Mononuclear cell (primary cell): ENCODE data around the gene COPZ2. TPM values are rescaled to one million over a fixed set of nuclear protein-coding genes. Genes with fewer than 3 reads are reported as not detected.
"Not testable (repeated sequence)": the region's sequence is repeated elsewhere in the genome, so short reads cannot be mapped to it uniquely, and the experiment has no call there.

Experiments
- H3K27me3 ChIP-seq: 2 replicates; pipeline ENCODE4 v1.6.0; 2011; ENCODE audit warnings: low read length, control low read depth; ENCODE audit not compliant: insufficient read depth
- H3K4me1 ChIP-seq: 2 replicates; pipeline ENCODE4 v1.5.1; 2011; ENCODE audit warnings: mild to moderate bottlenecking, low read length, control low read depth; ENCODE audit not compliant: insufficient read depth
- H3K4me3 ChIP-seq: 2 replicates; pipeline ENCODE4 v1.5.1; 2011; ENCODE audit warnings: mild to moderate bottlenecking, low read length, moderate library complexity
- H3K9me3 ChIP-seq: 2 replicates; pipeline ENCODE4 v1.5.1; 2011; ENCODE audit warnings: low read depth, mild to moderate bottlenecking, control low read depth, low read length
- total RNA-seq: library from RNA; depleted of rRNA; stranded (reverse); fragments of >200 nt; gene quantifications from one replicate; pipeline ENCODE4 v1.2.3, GENCODE V29; 2012

Gene COPZ2
- total RNA-seq, 1 donor = 0.52 TPM

GRCh38 chr17:48027322-48027981 lies 10.1 kb downstream of the COPZ2 start:
- Histone ChIP-seq H3K4me1 (peaks cover 36% of the 10 kb centered on the region), H3K4me3 (no peak overlapping the region), H3K27me3 (peaks cover 7% of the 10 kb centered on the region), H3K9me3 (no peaks in the 10 kb centered on the region)

- H3K9me3 ChIP-seq = no peaks in the 10 kb centered on the region
- peaks cover 44% of the 10 kb centered on the region for H3K4me1 ChIP-seq
- H3K27me3 ChIP-seq = peaks cover 13% of the 10 kb centered on the region
- H3K4me3 ChIP-seq = no peak overlapping the region
These were observed 10.9 kb downstream of the COPZ2 start for GRCh38 chr17:48026502-48027321.

GRCh38 chr17:48025904-48026501 lies 11.6 kb downstream of the COPZ2 start:
- H3K9me3 ChIP-seq = no peaks in the 10 kb centered on the region
- H3K4me1 ChIP-seq = peaks cover 51% of the 10 kb centered on the region
- H3K4me3 ChIP-seq = no peak overlapping the region
- peaks cover 14% of the 10 kb centered on the region for H3K27me3 ChIP-seq

DNA sequence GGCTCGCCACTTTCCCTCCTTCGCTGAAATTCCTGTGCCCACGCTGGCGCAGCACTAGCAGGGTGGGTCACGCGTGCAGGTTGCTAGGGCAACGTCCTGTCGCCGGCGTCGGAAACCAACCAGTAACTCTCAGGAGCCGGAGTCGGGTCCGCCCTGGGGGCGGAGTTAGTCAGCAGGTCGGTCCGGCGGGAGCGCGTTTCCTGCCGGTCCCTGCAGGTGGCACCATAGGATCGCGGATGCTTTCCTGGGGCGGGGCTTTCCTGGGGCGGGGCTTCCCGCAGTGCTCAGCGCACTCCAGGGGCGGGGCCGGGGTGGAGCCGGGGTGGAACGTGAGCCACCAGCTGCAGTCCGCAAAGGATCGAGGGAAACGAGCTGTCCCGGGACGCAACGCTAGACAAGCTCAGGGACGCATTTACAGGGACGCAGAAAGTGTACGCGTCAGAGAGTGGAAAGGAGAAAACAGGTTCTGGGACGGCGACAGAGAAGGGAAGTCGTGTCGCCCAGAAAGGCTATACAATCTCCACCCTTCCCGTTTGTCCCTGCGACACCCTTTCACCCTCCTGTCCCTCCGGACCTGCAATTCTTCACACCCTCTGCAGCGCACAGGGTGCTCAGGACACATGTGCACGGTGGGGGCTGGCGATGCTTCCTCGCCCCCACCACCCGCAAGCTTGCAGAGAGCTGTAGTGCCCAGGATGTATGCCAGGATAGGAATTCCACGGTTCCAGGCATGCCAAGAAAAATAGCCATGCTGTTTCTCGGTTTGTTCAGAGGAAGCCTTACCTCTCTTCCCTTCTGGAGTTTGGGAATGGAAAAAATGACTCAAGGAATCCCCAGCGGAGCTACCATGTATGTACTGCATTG lies 12.3 kb downstream of the COPZ2 start:
- H3K9me3 ChIP-seq = no peaks in the 10 kb centered on the region
- peaks cover 54% of the 10 kb centered on the region for H3K4me1 ChIP-seq
- peak overlapping the region; percentile 35 for H3K4me3 ChIP-seq
- peaks cover 12% of the 10 kb centered on the region for H3K27me3 ChIP-seq

DNA sequence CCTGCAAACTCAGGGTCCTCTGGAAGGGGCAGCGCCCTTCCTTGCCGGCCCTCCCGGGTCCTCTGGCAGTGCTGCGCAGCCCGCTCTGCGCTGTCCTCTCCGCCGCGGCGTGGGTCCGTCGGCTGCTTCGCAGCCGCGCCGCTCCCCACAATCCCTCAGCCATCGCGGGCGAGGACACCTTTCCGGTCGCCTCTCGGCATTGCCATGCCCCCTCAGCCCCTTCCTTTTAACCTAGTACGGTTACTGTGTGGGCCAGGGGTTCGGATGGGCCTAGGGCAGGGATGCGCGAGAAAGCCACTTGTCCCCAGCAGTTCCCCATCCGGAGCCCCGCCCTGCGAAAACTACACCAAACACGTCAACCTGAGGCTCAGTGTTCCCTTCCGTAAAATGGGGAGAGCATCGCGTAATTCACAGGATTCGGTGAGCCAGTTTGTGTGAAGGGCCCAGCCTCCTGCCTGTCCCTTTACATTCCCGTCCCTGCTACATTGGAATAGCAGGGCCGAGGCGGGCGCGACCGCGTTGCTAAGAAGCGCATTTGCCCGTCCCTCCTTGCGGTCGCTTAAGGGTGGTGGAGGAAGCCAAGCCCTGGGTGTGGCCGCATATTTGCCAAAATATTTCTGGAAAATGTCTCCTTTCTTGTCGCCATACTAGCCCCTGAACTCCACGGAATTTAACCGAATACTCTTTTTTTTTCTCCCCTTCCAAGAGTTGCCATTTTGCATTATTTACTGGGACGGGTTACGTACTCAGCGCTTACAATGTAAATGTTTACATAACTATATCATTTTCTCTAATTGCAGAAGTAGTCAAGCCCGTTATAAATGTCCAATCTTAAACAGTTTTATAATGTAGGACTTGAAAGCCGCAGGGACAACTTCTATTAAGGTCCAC lies 13.2 kb downstream of the COPZ2 start:
- H3K4me3 ChIP-seq = peak overlapping the region; percentile 35

DNA sequence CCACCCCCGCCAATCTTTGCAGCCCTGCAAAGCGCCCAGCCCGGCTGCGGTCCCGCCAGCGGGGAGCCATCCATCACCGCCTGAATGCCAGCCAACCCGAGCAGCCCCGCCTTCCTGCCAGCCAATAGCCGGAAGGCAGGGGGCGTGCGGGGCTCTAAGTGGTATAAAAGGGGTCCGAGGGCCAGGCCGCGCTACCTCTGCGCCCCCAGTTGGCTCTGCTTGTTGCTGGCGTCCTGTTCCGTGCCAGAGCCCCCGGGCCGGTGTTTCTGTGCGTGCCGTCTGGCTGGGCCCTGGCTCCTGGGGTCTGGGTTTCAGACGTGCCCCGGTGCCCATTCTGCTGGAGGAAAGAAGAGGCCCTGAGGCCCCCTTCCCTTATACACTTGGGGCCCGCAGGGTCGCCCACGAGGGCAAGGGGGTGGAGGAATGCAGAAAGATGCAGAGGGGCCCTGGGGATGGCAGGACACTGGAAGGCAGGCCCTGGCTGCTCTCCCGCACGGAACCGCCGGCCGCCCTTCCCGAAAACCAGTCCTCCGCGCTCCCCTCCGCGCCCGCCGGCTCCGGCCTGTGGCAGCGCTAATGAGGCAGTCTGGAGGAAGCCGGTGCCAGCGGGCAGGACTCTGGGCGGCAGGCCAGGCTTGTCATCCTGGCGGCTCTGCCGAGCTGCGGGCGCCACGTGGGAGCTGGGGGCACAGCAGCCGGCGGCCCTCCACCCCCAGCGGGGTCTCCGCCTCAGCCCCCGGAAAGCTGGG lies 14.0 kb downstream of the COPZ2 start:
- peak overlapping the region; percentile 35 for H3K4me3 ChIP-seq
- H3K9me3 ChIP-seq = no peaks in the 10 kb centered on the region
- H3K27me3 ChIP-seq = peaks cover 12% of the 10 kb centered on the region
- peaks cover 55% of the 10 kb centered on the region for H3K4me1 ChIP-seq

More for the DNA sequence above, 13.2 kb downstream of the COPZ2 start:
- peaks cover 54% of the 10 kb centered on the region for H3K4me1 ChIP-seq
- peaks cover 12% of the 10 kb centered on the region for H3K27me3 ChIP-seq
- H3K9me3 ChIP-seq = no peaks in the 10 kb centered on the region

- Histone ChIP-seq H3K9me3 (no peaks in the 10 kb centered on the region), H3K4me3 (no peak overlapping the region), H3K4me1 (peaks cover 62% of the 10 kb centered on the region), H3K27me3 (peaks cover 12% of the 10 kb centered on the region)
These were observed 14.7 kb downstream of the COPZ2 start for GRCh38 chr17:48022901-48023300.

- H3K4me3 ChIP-seq = no peak overlapping the region
- H3K4me1 ChIP-seq = peaks cover 71% of the 10 kb centered on the region
These were observed 15.7 kb downstream of the COPZ2 start for GRCh38 chr17:48021934-48022333.

DNA sequence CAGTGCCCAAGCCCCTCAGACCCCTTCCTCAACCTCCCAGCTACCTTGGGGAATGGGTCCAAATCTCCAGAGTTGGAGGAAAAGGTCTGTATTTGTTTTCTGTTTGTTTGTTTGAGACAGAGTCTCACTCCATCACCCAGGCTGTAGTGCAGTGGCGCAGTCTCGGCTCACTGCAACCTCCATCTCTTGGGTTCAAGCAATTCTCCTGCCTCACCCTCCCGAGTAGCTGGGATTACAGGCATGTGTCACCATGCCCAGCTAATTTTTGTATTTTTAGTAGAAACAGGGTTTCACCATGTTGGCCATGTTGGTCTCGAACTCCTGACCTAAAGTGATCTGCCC lies 19.8 kb downstream of the COPZ2 start:
- Histone ChIP-seq H3K27me3 (peaks cover 22% of the 10 kb centered on the region), H3K4me1 (peaks cover 45% of the 10 kb centered on the region)
- H3K4me3 ChIP-seq, H3K9me3 ChIP-seq: not testable (repeated sequence)

More at GRCh38 chr17:48021934-48022333, 15.7 kb downstream of the COPZ2 start:
- H3K9me3 ChIP-seq = no peaks in the 10 kb centered on the region
- H3K27me3 ChIP-seq = peaks cover 12% of the 10 kb centered on the region

GRCh38 chr17:48016112-48016511 lies 21.5 kb downstream of the COPZ2 start:
- Histone ChIP-seq H3K4me1 (peaks cover 45% of the 10 kb centered on the region), H3K9me3 (no peaks in the 10 kb centered on the region), H3K4me3 (no peak overlapping the region), H3K27me3 (peaks cover 21% of the 10 kb centered on the region)

- H3K9me3 ChIP-seq = no peaks in the 10 kb centered on the region
- no peak overlapping the region for H3K4me3 ChIP-seq
- peaks cover 42% of the 10 kb centered on the region for H3K4me1 ChIP-seq
- H3K27me3 ChIP-seq = peaks cover 20% of the 10 kb centered on the region
These were observed 22.9 kb downstream of the COPZ2 start for GRCh38 chr17:48014595-48015111.

DNA sequence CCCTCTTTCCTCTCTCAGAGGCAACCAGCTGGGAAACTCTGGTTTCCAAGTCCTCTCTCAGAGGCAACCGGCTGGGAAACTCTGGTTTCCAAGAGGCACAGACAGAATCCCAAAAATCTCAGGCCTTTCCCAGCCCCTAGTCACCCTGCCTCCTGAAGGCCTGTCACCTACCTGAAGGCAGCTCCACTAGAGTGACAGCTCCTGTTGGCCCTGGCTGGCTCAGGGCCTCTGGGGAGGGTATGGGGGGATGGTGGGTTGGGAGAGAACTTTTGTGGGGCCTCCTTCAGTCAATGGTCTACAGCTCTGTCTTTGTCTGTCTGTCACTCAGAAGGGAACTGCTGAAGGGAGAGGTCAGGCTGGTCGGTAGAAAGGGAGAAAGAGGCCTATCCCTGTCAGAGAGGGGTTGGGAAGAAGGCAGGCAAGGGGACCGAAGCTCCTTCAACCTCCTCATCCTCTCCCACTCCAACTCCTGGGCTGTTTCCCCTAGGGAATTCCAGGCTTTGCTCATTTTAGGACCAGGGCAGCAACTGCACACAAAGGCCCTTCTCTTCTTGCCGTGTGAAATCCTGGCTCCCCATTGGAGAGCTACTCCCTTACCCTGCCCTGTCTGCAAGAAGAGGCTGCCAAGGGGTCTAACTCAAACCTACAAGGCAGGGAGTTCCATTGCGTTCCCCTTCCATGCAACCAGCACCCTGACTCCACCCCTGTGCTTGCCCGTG lies 23.6 kb downstream of the COPZ2 start:
- Histone ChIP-seq H3K4me3 (no peak overlapping the region), H3K9me3 (no peaks in the 10 kb centered on the region), H3K27me3 (peaks cover 22% of the 10 kb centered on the region), H3K4me1 (peaks cover 42% of the 10 kb centered on the region)

DNA sequence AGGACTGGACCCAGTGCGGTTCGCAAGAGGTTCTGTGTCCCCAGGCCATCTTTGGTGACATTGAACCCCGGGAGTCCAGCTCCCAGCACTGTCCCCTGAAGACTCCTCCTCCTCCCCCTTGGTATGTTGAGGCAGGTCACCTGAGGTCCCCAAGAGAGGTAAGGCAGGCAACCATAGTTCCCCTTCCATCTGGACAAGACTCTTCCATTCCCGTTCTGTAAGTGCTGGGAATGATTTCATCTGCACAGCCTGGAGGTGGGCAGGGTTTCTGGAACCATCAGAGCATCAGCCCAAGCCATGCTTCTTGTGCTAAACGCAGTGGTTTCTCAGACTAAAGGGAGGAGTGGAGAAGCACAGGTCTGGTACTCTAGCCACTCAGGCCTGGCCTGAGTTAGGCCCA lies 24.9 kb downstream of the COPZ2 start:
- Histone ChIP-seq H3K4me1 (peaks cover 35% of the 10 kb centered on the region), H3K9me3 (no peaks in the 10 kb centered on the region), H3K27me3 (peaks cover 28% of the 10 kb centered on the region), H3K4me3 (no peak overlapping the region)
